ENCODE data around the gene DYNC1I1.

Gene DYNC1I1

GRCh38 chr7:96004578-96004977, 232.2 kb downstream of the DYNC1I1 start:
- no peak for DNase-seq

DNA sequence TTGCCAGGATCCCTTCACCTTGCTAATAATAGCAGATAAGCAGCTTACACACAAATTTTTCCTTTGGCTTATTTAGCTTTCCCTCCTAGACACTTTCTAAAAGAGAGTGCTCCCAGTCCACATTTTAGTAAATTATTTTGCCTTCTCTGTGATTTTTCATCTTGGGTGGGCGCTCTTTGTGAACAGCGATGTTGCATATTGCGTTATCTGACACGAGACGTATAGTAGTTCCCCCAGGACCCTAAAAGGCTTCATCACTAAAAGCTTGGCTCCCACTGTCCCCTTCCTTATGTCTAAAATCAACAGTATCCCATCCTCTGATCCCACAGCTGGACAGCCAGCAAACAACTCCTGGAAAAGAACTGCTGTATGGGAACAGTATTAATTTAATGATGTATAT, 232.9 kb downstream of the DYNC1I1 start:
- intact Hi-C loops (cut with DNase I): no loop called here
- DNase-seq: no peak

More at GRCh38 chr7:96004578-96004977, 232.2 kb downstream of the DYNC1I1 start:
- intact Hi-C loops (cut with DNase I): no loop called here

GRCh38 chr7:96009148-96009547, 236.8 kb downstream of the DYNC1I1 start:
- no peak for DNase-seq
- intact Hi-C loops (cut with DNase I): no loop called here

GRCh38 chr7:96013836-96014235, 241.5 kb downstream of the DYNC1I1 start:
- no peak for DNase-seq
- intact Hi-C loops (cut with DNase I): no loop called here

- DNase-seq: no peak
- intact Hi-C loops (cut with DNase I): no loop called here
These were observed 242.3 kb downstream of the DYNC1I1 start for GRCh38 chr7:96014617-96015016.

DNA sequence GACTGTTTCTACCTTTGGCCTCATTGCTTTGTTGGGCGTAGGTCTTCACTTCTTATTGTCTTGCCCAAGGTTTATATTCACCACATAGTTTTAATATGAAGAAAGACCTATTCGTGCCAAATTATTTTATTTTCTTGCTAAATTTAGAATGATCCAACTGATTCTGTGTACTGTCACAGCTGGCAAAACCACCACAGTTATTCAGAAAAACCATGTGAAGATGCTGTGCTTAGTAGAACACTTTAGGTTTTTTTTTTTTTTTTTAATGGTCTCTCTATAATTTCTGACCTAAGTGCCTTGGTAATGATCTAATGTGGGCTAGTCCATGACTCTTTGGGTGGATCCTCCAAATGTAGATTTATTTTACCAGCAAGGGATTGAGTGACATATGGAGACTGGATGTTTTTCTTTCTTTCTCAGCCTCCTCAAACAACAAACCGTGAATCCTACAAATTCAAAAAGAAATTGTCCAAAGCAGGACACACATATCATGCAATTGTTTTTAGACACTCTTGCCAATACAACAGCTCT, 243.8 kb downstream of the DYNC1I1 start:
- intact Hi-C loops (cut with DNase I): no loop called here

DNA sequence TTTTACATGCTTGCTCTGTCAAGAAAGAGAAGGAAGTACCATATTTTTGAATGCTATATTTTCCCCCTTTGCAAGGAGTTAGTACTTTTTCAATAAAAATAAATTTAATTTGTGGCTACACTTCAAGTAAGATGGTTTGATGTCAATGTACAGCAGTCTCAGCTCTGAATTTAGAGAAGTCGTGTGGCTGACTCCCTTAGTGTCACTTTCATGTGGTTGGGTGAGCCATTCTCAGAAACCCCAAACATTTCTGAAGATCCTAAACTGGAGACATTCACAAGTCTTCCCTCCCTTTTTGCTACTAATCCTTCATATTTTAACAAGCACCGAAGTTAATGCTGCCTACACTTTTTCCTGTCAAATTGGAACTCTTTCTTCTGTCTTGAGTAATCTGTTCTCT, 244.4 kb downstream of the DYNC1I1 start:
- DNase-seq: no peak
- intact Hi-C loops (cut with DNase I): no loop called here

More for the DNA sequence above, 243.8 kb downstream of the DYNC1I1 start:
- no peak for DNase-seq

- DNase-seq: no peak
- intact Hi-C loops (cut with DNase I): no loop called here
These were observed 245.5 kb downstream of the DYNC1I1 start for GRCh38 chr7:96017877-96018276.

DNA sequence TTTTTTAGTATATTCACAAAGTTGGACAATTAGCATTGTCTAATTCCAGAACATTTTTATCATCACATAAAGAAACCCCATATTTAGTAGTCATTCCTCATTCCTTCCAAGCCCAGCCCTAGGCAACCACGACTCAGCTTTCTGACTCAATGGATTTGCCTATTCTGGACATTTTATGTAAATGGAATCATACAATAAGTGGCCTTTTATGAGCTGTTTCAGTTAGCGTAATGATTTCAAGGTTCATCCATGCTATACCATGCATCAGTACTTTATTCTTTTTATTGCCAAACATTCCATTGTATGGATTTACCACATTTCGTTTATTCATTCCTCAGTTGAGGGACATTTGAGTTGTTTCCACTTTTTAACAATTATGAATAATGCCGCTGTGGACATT, 249.2 kb downstream of the DYNC1I1 start:
- DNase-seq: no peak
- intact Hi-C loops (cut with DNase I): no loop called here

DNA sequence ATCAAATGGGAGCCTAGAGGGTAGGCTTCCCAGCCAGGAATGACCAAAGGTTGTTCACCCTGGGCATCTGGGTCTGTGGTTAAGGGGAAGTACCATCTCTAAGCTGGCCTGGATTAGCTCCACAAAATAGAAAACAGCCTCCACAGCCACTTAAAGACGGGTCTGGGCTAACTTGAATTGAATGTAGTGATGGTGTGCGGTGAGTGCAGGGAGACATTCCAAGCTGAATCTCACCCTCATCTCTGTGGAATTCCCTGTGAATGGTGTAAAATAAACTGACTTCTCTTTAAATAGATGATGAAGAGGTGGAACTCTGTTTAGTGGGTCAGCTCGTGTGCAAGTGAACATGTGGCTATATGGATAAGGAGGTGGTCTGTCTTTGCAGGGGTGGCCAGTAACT, 251.0 kb downstream of the DYNC1I1 start:
- intact Hi-C loops (cut with DNase I): no loop called here
- DNase-seq: no peak

GRCh38 chr7:96026010-96026409, 253.7 kb downstream of the DYNC1I1 start:
- DNase-seq: no peak
- intact Hi-C loops (cut with DNase I): no loop called here

DNA sequence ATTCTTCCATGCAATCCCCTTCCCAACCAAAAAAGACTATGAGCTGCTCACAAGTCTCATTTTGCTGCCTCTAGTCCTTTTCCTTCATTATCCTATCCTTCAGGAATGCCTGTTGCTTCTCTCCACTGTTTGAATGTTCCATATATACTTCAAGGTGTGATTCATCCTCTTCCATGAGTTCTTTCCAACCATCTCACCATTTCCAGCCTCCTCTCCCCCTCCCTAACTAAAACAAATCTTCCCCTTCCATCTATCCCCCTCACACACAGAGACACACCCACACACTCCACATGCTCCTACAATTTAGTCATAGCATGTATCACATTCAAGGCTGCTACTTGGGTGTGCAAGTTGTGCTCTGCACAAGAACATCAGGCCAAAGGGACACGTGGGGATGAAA, 254.3 kb downstream of the DYNC1I1 start:
- no peak for DNase-seq
- intact Hi-C loops (cut with DNase I): no loop called here

DNA sequence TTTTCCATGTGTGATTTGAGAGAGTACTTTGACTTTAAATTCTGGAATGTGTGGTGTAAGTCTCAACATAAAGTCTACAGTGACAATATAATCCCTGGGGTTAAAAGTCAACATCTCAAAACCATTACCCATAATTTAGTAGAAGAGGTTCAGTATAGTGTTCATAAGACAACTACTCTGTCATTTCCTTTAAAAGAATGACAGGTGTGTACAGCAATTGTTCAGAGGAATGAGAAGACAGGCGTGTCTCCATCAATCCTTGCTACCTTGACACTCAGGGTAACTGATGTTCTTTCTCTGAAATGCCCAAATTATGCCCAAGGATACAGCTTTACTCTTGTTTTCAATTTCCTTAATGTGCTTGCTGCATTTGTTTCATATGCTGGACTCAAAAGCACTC, 256.4 kb downstream of the DYNC1I1 start:
- intact Hi-C loops (cut with DNase I): no loop called here

GRCh38 chr7:96033009-96033598, 260.8 kb downstream of the DYNC1I1 start:
- intact Hi-C loops (cut with DNase I): no loop called here
- no peak for DNase-seq

More for the DNA sequence above, 256.4 kb downstream of the DYNC1I1 start:
- no peak for DNase-seq

DNA sequence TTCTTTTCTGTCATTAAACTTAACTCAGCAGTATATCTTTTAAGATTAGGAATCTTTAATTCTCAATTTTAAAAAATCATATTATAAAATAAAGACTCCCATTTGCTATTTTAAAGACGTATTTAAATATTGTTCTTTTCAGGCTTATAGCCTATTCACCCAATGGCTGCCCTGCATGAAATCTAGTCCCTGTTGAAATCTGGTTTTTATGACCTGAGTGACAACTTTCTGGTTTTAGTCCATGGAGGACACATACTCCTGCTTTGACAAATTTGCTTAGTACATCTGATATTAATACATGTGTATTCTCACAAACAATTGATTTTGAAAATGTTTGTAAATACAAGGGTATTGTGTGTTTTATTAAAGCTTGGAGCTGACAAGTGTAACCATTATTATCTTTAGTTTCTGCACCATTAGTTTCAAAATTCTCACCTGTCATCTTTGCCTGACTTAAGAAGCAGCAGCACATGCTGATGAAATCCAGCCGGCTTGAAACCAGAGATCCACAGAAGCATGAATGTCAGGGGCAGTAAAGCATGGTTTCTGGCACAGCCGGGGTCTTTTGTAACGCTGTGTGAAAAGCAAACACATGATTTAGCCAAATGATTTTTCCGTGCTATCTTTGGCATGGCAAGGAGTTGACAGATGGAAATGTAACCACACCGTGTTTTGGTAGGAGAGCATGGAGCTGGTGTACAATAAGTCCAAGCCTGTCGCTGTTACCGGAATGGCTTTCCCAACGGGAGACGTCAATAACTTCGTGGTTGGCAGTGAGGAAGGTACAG, 262.8 kb downstream of the DYNC1I1 start:
- intact Hi-C loops (cut with DNase I): no loop called here
- DNase-seq: no peak

- intact Hi-C loops (cut with DNase I): no loop called here
These were observed 268.0 kb downstream of the DYNC1I1 start for GRCh38 chr7:96040250-96040772.

GRCh38 chr7:96041171-96041570, 268.8 kb downstream of the DYNC1I1 start:
- intact Hi-C loops (cut with DNase I): no loop called here

More at GRCh38 chr7:96040250-96040772, 268.0 kb downstream of the DYNC1I1 start:
- no peak for DNase-seq

GRCh38 chr7:96045181-96045580, 272.8 kb downstream of the DYNC1I1 start:
- no peak for DNase-seq
- intact Hi-C loops (cut with DNase I): no loop called here

More at GRCh38 chr7:96041171-96041570, 268.8 kb downstream of the DYNC1I1 start:
- DNase-seq: no peak

DNA sequence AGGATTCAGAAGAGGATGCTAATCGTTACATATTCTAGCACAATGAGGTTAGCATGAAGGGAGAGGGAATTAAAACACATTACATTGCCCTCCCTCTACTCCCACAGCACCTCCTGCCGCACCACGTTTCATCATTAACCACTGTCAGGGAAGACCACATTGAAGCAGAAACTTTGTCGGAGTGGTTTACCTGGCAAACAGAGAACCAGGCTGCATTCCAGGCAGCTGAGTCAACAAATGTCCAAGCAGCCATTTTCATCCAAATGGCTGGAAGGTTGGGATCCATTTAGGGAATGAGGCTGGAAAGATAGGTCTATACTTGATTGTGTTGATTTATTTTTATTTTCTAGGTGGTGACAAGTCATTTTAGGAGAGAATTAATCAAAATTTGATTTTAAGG, 273.6 kb downstream of the DYNC1I1 start:
- DNase-seq: no peak
- intact Hi-C loops (cut with DNase I): no loop called here

GRCh38 chr7:96052289-96052688, 279.9 kb downstream of the DYNC1I1 start:
- intact Hi-C loops (cut with DNase I): no loop called here
- DNase-seq: no peak

DNA sequence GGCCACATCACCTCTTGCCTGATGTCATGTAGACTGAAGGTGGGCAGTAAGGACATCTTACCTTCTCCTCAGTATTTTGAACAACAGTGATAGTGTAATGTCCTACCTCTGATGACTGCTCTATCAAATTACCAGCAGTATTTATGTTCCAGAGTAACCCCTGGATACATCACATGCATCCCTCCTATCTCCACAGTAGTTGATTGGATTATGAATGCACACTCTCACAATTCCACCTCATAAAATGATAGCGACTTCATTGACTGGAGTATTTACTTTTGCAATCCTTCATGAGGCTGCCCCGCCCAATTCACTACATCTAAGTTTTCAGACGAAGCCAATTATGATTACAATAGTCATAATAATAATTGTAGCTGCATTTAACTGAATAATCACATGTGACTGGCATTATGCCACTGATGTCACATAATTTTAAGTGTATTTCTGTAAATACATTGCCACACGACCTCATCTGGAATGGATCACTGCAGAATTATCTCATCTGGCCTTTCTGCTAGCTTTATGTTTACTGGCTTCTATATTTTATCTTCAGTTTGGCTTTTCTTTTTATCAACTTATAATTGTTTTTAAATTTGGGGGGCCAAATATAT, 280.6 kb downstream of the DYNC1I1 start:
- intact Hi-C loops (cut with DNase I): no loop called here
- DNase-seq: no peak
